ENCODE measurements around the gene GTF2E1. TPM values are rescaled to one million over a fixed set of nuclear protein-coding genes. Genes with fewer than 3 reads are reported as not detected.

GTF2E1 gene
- total and polyA plus RNA-seq, 2 of the 4 experiments (the other 2 are of a cell fraction), result 8.2 to 18.5 TPM

DNA sequence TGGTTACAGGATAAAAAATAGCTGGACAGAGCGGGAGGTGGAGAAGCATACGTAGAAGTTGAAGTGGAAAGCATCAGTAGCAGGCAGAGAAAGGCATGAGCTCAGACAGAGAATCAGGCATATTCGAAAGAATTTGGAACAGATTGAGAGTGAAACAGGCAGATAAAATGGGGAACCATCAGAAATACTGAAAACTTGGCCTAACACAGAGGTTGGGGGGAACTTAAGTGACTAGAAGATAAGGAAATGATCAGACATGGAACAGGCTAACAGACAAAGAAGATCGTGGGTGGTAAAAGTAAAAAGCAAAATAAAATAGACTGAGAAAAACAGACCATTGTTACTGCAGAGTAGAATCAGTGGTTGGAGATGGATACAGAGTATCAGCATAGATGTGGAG lies 32.9 kb downstream of the GTF2E1 start:
- no peak overlapping the region for H4K5ac ChIP-seq (ENCODE audit: low read depth, low read length)
- in situ Hi-C loops (cut with MboI; ENCODE audit: low sequenced_read_pairs), result loop anchor here (25.0 kb wide), 1 partner anchor 338 kb away; no protein-coding TSS in a partner anchor
- H2AFZ ChIP-seq (replicated peaks; ENCODE audit: low read length, poor library complexity), result no peak overlapping the region
- H3K36me3 ChIP-seq (ENCODE audit: control insufficient read depth, insufficient read depth, low read length), result peaks cover 13% of the 10 kb centered on the region
- TF ChIP-seq NFE2L2 (IDR thresholded peaks at IDR 0.05; ENCODE audit: low read depth, low read length), result no peak
- TF ChIP-seq, protein P1, sequence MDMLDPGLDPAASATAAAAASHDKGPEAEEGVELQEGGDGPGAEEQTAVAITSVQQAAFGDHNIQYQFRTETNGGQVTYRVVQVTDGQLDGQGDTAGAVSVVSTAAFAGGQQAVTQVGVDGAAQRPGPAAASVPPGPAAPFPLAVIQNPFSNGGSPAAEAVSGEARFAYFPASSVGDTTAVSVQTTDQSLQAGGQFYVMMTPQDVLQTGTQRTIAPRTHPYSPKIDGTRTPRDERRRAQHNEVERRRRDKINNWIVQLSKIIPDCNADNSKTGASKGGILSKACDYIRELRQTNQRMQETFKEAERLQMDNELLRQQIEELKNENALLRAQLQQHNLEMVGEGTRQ (IDR thresholded peaks at IDR 0.05; ENCODE audit: low read depth, low read length), result no peak
- no peak for TF ChIP-seq RFX5 (IDR thresholded peaks at IDR 0.05; ENCODE audit: low read depth, low read length)
- TF ChIP-seq, protein P2, sequence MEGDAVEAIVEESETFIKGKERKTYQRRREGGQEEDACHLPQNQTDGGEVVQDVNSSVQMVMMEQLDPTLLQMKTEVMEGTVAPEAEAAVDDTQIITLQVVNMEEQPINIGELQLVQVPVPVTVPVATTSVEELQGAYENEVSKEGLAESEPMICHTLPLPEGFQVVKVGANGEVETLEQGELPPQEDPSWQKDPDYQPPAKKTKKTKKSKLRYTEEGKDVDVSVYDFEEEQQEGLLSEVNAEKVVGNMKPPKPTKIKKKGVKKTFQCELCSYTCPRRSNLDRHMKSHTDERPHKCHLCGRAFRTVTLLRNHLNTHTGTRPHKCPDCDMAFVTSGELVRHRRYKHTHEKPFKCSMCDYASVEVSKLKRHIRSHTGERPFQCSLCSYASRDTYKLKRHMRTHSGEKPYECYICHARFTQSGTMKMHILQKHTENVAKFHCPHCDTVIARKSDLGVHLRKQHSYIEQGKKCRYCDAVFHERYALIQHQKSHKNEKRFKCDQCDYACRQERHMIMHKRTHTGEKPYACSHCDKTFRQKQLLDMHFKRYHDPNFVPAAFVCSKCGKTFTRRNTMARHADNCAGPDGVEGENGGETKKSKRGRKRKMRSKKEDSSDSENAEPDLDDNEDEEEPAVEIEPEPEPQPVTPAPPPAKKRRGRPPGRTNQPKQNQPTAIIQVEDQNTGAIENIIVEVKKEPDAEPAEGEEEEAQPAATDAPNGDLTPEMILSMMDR (conservative IDR thresholded peaks at IDR 0.05; ENCODE audit: low read depth, low read length), result no peak
- TF ChIP-seq SMC3 (IDR thresholded peaks at IDR 0.05; ENCODE audit: low read depth, low read length), result no peak
- no peak for TF ChIP-seq RCOR1 (IDR thresholded peaks at IDR 0.05; ENCODE audit: insufficient replicate concordance, low read length)
- TF ChIP-seq BHLHE40 (IDR thresholded peaks at IDR 0.05; ENCODE audit: low read depth, low read length), result no peak
- TF ChIP-seq, protein P3, sequence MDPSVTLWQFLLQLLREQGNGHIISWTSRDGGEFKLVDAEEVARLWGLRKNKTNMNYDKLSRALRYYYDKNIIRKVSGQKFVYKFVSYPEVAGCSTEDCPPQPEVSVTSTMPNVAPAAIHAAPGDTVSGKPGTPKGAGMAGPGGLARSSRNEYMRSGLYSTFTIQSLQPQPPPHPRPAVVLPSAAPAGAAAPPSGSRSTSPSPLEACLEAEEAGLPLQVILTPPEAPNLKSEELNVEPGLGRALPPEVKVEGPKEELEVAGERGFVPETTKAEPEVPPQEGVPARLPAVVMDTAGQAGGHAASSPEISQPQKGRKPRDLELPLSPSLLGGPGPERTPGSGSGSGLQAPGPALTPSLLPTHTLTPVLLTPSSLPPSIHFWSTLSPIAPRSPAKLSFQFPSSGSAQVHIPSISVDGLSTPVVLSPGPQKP (IDR thresholded peaks at IDR 0.05; ENCODE audit: borderline replicate concordance, low read depth, low read length), result no peak
- TF ChIP-seq CEBPB (IDR thresholded peaks at IDR 0.05; ENCODE audit: low read depth, low read length), result no peak
- TF ChIP-seq MAZ (IDR thresholded peaks at IDR 0.05; ENCODE audit: borderline replicate concordance, low read depth, low read length), result no peak
- ChIA-PET POLR2A (ENCODE audit: unreplicated experiment) (no interaction called here), CTCF (no interaction called here)
- H2BK20ac ChIP-seq (ENCODE audit: low read depth, low read length), result no peak overlapping the region
- H2BK15ac ChIP-seq (ENCODE audit: low read depth, low read length), result no peak overlapping the region; the same call in 2 of the 3 replicates
- H2AK5ac ChIP-seq (ENCODE audit: low read depth, low read length), result no peak overlapping the region
- H4K20me1 ChIP-seq (ENCODE audit: insufficient read depth, low read length), result no peaks in the 10 kb centered on the region
- H3K4ac ChIP-seq (ENCODE audit: low read depth, low read length), result no peak overlapping the region
- no peak overlapping the region for H3K9ac ChIP-seq (ENCODE audit: low read depth, low read length)
- no peak for DNase-seq
- intact Hi-C loops (cut with micrococcal nuclease), result no loop called here
- peaks cover 5% of the 10 kb centered on the region for H3K9me1 ChIP-seq (ENCODE audit: insufficient read depth, low read length)
- H2BK120ac ChIP-seq (ENCODE audit: low read depth, low read length), result no peak overlapping the region
- no peak overlapping the region for H3K4me3 ChIP-seq (ENCODE audit: insufficient read depth, low read depth, low read length)
- H4K91ac ChIP-seq (ENCODE audit: insufficient read depth, low read depth, low read length), result no peak overlapping the region
- no peak overlapping the region for H3K4me2 ChIP-seq (ENCODE audit: low read depth, low read length)
- no TSS peak for BruUV-seq (replicated peaks)
- no peaks in the 10 kb centered on the region for H3K9me3 ChIP-seq (ENCODE audit: control insufficient read depth, insufficient read depth, low read length)
- H2AK9ac ChIP-seq (replicated peaks; ENCODE audit: low read depth, low read length, poor library complexity), result no peak overlapping the region
- H3K79me1 ChIP-seq (ENCODE audit: low read depth in 1 of 2, low read length in 2 of 2), result peaks cover 29 to 38% of the 10 kb centered on the region in 2 experiments
- H2BK5ac ChIP-seq (ENCODE audit: low read depth, low read length, poor library complexity, severe bottlenecking), result no peak overlapping the region
- no peaks in the 10 kb centered on the region for H3K27me3 ChIP-seq (ENCODE audit: control insufficient read depth, insufficient read depth, low read length)
- no peak overlapping the region for H3K56ac ChIP-seq (ENCODE audit: extremely low read depth, insufficient read depth, low read length)
- no peak for ATAC-seq (ENCODE audit: low read depth)
- no peak overlapping the region for H3K23ac ChIP-seq (ENCODE audit: low read depth, low read length)
- H3K14ac ChIP-seq (replicated peaks; ENCODE audit: low read depth, low read length), result no peak overlapping the region
- H4K8ac ChIP-seq (ENCODE audit: low read depth in 2 of 2, low read length in 2 of 2), result no peak overlapping the region
- no peak overlapping the region for H3K27ac ChIP-seq (ENCODE audit: insufficient read depth, low read length)
- WGBS, 2 experiments (ENCODE audit: extremely low coverage in 2 of 2, insufficient read length in 1 of 2), result 92% methylated on average over 3 of the region's 4 CpGs; no CpG with 5 or more reads in 1 of the 2 experiments
- H3K4me1 ChIP-seq (ENCODE audit: control insufficient read depth, insufficient read depth, low read length), result peaks cover 6% of the 10 kb centered on the region; the same call in 1 of the 2 replicates
- dilution Hi-C loops (cut with HindIII; ENCODE audit: low sequenced_read_pairs, unreplicated experiment), result no loop called here
- H3K18ac ChIP-seq (ENCODE audit: low read depth, low read length), result no peak overlapping the region

Data from IMR-90 (cell line).